GM21717 (cell line): ENCODE measurements around the gene MSANTD2.
A peak's percentile ranks its signal among the peaks of the same experiment; 100 is the strongest.

Experiments
- ATAC-seq: cut with Tn5 transposase; IDR thresholded peaks from one replicate; pipeline ENCODE4 v1.9.1; 2021; ENCODE audit warnings: mild to moderate bottlenecking, moderate library complexity; ENCODE audit not compliant: unreplicated experiment

Gene MSANTD2

GRCh38 chr11:124739479-124740276, 60.5 kb downstream of the MSANTD2 start, which contains the start of gene NRGN:
Gene NRGN (plus strand): TSS chr11:124739942. CDS start chr11:124740085, 143 bp downstream.
- ATAC-seq = peak; percentile 99

GRCh38 chr11:124738713-124739478, 61.3 kb downstream of the MSANTD2 start:
- no peak for ATAC-seq

- no peak for ATAC-seq
Measured at GRCh38 chr11:124737638-124738305, 62.4 kb downstream of the MSANTD2 start.

GRCh38 chr11:124736736-124737135, 63.5 kb downstream of the MSANTD2 start:
- ATAC-seq = no peak

GRCh38 chr11:124732230-124732629, 68.0 kb downstream of the MSANTD2 start:
- no peak for ATAC-seq

DNA sequence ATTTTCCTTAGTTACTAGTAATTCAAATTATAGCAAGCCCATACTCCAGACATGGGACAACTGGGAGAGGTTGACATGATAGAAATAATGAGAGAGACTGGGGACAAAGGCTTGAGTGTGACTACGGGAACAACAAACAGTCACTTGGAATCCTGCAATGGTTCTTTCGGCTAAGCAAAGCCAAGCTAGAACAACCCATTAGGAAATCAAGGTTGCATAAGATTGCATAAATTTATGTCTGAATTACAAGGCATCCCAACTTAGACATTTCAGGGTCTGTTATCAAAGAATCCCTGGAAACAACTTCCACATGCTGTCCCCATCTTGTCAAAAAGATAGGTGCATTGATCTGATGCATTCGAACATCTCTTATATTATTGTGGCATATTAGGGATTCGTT, 70.6 kb downstream of the MSANTD2 start:
- ATAC-seq = no peak

DNA sequence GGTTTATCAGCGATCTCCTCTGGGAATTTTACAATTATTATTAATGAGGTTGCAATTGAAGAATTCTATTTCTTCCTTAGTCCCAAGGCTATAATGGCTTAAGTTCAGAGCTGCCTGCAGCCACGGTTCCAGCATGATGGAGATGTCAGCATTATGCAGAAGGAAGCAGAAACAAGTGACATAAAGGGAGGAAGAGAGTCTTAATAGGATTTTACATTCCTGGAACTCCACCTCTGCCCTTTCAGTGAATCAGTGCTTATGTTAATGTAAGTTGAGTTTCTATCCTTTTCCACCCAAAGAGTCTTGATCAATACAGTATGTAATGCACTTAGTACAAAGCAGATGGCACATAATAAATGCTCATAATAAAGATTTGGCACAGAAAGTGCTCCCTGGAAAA, 72.1 kb downstream of the MSANTD2 start:
- no peak for ATAC-seq

DNA sequence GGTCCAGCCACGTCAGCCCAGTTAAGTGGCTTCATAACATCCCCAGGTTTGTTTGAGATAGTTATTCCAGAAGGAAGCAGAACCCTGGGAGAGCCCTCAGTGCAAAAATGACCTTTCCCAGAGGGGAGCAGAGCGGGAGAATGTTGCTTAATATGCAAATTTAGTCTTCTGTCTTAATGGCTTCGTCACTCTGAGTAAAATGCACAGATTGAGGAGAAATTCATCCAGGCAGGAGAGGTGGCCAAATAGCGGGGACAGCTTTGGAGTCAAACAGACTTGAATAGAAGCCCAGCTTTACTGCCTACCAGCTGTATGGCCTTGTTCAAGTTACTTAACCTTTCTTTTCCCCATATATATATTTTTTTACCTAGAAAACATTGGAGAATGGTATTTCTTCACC, 72.7 kb downstream of the MSANTD2 start:
- ATAC-seq = no peak

GRCh38 chr11:124725719-124726105, 74.5 kb downstream of the MSANTD2 start:
- ATAC-seq = no peak

DNA sequence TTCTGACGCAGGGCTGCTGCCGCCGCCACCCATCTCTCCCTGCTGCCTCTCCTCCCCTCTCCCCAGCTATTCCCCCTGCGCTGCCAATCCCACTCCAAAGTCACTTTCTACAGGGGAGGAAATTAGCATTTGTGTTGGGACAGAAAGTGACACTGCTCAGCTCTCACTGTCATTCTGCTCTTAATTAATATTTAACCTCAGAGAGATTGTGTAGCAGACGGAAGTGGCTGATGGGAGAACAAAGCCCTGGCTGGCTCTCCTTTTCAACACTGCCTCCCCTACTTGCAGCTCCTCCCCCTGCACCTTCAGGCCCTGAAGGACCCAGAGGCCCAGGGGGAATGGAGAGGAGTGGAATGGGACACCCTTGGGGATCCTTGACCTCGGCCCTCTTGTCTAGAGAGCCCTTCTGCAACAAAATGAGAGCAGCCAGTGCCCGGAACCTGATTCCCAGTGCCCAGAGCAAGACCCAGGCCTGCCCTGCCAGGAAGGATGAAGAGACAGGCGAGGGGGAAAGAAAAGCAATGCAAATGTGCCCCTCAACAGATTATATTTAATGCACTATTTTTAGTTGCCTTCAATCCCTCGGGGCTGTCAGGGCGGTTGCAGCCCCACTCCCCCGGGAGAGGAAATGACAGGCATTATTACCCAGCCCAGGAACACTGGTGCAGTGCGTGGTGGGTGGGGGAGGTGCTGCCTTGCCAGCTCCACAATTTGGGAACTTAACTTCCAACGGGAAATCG, 75.1 kb downstream of the MSANTD2 start:
- ATAC-seq = peak; percentile 84

DNA sequence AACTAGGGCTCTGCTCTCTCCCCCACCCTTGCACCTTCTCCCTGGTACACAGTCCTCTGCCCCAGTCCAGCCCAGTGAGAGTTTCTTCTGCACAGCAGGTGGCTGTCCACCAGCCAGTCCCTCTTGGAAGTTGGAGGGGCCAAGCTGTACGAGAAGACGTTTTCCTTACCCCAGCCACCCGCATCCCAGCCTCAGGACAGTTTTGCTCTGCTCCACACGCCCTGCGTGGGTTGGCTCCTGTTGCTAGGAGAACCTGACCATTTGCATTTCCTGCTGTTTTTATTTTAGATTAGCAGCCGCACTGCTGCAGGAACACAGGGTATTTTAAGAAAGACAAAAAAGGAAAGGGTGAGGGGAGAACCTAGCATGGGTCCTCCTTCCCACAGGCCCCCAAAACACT, 78.0 kb downstream of the MSANTD2 start:
- ATAC-seq = no peak

DNA sequence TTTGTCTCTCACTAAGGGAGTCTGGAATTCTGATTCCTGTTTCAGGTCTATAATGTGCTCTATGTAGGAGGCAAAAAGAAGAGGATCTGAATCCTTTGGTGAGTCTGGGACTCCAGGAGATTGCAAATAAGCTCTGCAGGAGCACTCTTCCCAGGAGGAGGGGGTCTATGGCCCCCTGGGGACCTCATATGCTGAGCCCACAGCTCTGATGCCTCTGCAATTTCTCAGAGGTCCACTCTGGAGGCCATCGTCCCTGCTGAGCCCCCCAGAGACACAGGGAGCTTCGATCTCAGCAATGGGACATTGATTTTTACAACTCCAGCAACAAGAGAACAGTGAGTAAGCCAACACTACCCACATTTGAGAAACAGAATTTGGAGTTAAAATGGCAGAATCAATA, 80.7 kb downstream of the MSANTD2 start:
- no peak for ATAC-seq

DNA sequence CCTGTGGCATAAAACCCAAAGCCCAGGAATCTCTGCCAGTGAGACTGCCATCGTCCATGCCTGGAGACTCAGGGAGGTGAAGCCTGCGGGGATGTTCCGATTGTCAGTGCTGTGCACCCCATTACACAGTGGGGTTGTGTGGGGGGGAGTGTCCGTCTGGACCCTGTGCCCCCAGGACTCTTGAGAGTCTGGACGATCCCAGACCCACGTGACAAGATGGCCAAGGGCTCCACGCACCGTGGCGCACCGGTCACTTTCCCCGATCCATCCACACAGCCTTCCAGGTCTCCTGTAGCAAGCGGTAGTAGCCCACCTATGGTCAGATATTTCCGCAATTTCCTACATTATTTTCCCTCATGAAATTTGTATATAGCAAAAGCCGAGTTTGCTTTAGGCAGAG, 81.4 kb downstream of the MSANTD2 start:
- no peak for ATAC-seq

DNA sequence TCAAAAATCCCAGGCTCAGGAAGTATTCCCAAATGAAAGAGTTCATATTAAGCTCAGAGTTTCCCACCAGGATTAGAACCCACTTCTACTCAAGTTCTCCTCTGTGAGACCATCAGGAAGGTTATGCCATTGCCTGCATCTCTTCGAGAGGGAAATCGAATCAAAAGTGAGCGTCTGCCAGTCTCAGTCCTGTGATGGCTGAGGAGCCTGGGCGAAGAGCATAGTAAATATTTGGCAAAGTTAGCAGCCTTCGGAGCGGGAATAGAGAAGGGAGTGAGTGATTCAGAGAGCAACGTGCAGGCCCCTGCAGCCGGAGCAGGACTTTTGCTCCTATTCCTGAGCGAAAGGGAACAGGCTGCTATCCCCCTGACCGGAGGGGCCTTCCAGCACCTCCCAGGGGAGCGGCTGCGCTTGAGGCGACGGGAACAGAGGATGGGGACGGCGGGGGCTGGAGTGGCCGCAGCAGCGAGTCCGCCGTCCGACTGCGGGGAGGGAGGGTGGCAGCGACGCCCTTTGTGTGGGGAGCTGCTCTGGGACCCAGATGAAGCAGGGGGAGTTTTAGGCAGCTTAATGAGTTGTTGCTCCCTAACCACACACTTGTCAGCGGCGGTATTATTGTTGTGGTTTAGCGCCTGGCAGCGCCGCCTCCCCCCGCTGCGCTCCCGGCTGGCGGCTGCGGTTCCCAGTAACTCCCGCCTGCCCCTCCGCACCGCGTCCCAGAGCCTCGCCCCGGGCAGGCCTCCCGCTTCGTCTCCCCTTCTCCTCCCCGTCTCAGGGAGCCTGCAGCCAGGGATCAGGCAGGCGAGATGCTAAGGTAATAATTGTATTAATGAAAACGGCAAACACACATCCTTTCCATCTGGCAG, 82.2 kb downstream of the MSANTD2 start:
- no peak for ATAC-seq

DNA sequence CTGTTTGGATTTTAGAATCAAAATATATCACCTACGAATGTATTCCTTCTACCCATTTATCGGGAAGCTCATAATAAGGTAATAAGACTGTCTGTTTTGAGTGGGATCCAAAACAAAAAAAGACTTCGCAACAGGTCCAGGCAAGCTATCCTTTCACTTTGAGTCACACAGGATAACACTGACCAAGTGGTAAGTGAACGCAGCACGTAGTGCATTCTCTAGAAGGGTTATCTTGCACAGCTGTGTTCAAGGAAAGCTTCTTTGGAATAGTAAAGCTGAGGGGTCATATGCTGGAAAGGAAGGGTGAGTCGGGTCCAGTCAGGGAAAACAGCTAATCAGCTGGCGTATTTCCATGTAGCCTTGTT, 82.8 kb downstream of the MSANTD2 start:
- no peak for ATAC-seq

DNA sequence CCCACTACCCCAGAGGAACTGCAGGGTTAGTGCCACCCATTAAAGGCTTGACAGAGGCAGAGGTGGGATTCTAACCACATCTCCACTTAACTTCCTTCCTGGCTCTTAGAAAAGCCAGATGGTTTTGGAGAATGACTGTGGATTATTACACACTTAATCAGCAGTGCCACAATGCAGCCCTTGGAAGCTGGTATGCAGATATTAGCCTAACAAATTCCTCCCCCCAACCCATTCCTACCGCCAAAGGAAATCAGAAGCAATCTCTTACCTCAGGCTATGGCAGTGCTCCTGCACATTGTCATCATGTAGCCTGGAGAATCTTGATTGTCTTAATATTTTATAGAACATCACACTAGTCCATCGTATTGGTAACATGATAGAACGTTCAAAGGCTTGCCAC, 83.6 kb downstream of the MSANTD2 start:
- ATAC-seq = no peak
